ENCODE results near the gene PDLIM3.

- TF ChIP-seq CTCF (conservative IDR thresholded peaks at IDR 0.05; ENCODE audit: low read depth, low read length) (no peak), RFX5 (IDR thresholded peaks at IDR 0.05; ENCODE audit: low read depth, low read length) (no peak), SMC3 (IDR thresholded peaks at IDR 0.05; ENCODE audit: low read depth, low read length) (no peak), POLR2A (IDR thresholded peaks at IDR 0.05; ENCODE audit: low read depth, low read length) (no peak), RAD21 (IDR thresholded peaks at IDR 0.05; ENCODE audit: low read length) (no peak), MXI1 (IDR thresholded peaks at IDR 0.05; ENCODE audit: borderline replicate concordance, low read depth, low read length) (no peak), CHD1 (IDR thresholded peaks at IDR 0.05; ENCODE audit: low read depth, low read length) (no peak)
Measured at GRCh38 chr4:185567381-185568376, 32.4 kb upstream of the PDLIM3 start.

Data from IMR-90 (cell line).